NCI-H510A treated with DMSO at 0.1 percent for 48 hours (cell line): Measurements from ENCODE around the gene SF3A1.

Source experiments
- DNase-seq: peaks from one replicate; lab custom pipeline; 2025; lab: John Stamatoyannopoulos, UW

Gene SF3A1

GRCh38 chr22:30385942-30386341 lies 29.2 kb upstream of the SF3A1 start:
- DNase-seq = no peak

GRCh38 chr22:30383061-30383460 lies 26.4 kb upstream of the SF3A1 start:
- DNase-seq = no peak

GRCh38 chr22:30382340-30382739 lies 25.6 kb upstream of the SF3A1 start:
- DNase-seq = no peak

GRCh38 chr22:30381264-30381663 lies 24.6 kb upstream of the SF3A1 start:
- no peak for DNase-seq

- no peak for DNase-seq
Observed at GRCh38 chr22:30380011-30380410, 23.3 kb upstream of the SF3A1 start.

- DNase-seq = no peak
Observed at GRCh38 chr22:30375312-30375849, 18.7 kb upstream of the SF3A1 start.

- DNase-seq = no peak
Observed at GRCh38 chr22:30373331-30374325, 16.9 kb upstream of the SF3A1 start.

- DNase-seq = no peak
Observed at GRCh38 chr22:30372915-30373314, 16.2 kb upstream of the SF3A1 start.

- peak; percentile 37 for DNase-seq
Observed at GRCh38 chr22:30371981-30372380, 15.3 kb upstream of the SF3A1 start.

GRCh38 chr22:30371321-30371720 lies 14.6 kb upstream of the SF3A1 start:
- no peak for DNase-seq

GRCh38 chr22:30370641-30371230 lies 14.0 kb upstream of the SF3A1 start:
- peak; percentile 26 for DNase-seq

- DNase-seq = no peak
Observed at GRCh38 chr22:30368420-30368819, 11.7 kb upstream of the SF3A1 start.

GRCh38 chr22:30365891-30366290 lies 9.2 kb upstream of the SF3A1 start:
- DNase-seq = no peak

- DNase-seq = no peak
Observed at GRCh38 chr22:30362651-30363281, 6.1 kb upstream of the SF3A1 start.

GRCh38 chr22:30361916-30362650 lies 5.4 kb upstream of the SF3A1 start:
- DNase-seq = peak; percentile 54

- no peak for DNase-seq
Observed at GRCh38 chr22:30358541-30358940, 1.8 kb upstream of the SF3A1 start.

GRCh38 chr22:30357650-30358215 lies 1.0 kb upstream of the SF3A1 start:
- DNase-seq = no peak

- no peak for DNase-seq
Observed at GRCh38 chr22:30357236-30357570, 509 bp upstream of the SF3A1 start.

- no peak for DNase-seq
Observed at GRCh38 chr22:30354644-30355043, 2.0 kb downstream of the SF3A1 start.

GRCh38 chr22:30351226-30351625 lies 5.5 kb downstream of the SF3A1 start:
- no peak for DNase-seq

GRCh38 chr22:30348809-30349208 lies 7.9 kb downstream of the SF3A1 start:
- no peak for DNase-seq

- no peak for DNase-seq
Observed at GRCh38 chr22:30348404-30348803, 8.3 kb downstream of the SF3A1 start.
